Choroid plexus epithelial cell (primary cell): ENCODE measurements around the gene KIAA0232.
"Not testable (repeated sequence)": the region's sequence is repeated elsewhere in the genome, so short reads cannot be mapped to it uniquely, and the experiment has no call there.

Experiments
- DNase-seq: peaks from one replicate; pipeline ENCODE4 v3.0.0-alpha.2; 2010; ENCODE audit warnings: low read depth
- H3K4me3 ChIP-seq: 2 replicates; pipeline ENCODE4 v1.5.1; 2011; ENCODE audit warnings: low read depth, mild to moderate bottlenecking, control low read depth, low read length, moderate library complexity
- TF ChIP-seq, protein P1 (sequence below): conservative IDR thresholded peaks from 2 replicates; pipeline ENCODE4 v1.5.1; 2011; ENCODE audit warnings: low read depth, mild to moderate bottlenecking, control low read depth, inconsistent platforms, low read length, moderate library complexity

KIAA0232 gene

DNA sequence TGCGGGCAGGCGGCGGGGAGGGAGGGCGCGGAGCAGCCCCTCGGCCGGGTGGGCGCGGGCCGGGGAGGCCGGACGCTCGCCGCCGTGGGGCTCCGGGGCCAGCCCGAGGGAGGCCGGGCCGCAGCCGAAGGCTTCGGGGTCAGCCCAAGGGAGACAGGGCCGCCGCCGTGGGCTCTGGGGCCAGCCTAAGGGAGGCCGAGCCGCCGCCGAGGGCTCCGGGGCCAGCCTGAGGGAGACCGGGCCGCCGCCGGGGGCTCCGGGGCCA lies 251 bp downstream of the KIAA0232 start:
- no peak for DNase-seq
- TF ChIP-seq, protein P1, sequence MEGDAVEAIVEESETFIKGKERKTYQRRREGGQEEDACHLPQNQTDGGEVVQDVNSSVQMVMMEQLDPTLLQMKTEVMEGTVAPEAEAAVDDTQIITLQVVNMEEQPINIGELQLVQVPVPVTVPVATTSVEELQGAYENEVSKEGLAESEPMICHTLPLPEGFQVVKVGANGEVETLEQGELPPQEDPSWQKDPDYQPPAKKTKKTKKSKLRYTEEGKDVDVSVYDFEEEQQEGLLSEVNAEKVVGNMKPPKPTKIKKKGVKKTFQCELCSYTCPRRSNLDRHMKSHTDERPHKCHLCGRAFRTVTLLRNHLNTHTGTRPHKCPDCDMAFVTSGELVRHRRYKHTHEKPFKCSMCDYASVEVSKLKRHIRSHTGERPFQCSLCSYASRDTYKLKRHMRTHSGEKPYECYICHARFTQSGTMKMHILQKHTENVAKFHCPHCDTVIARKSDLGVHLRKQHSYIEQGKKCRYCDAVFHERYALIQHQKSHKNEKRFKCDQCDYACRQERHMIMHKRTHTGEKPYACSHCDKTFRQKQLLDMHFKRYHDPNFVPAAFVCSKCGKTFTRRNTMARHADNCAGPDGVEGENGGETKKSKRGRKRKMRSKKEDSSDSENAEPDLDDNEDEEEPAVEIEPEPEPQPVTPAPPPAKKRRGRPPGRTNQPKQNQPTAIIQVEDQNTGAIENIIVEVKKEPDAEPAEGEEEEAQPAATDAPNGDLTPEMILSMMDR, result no peak
- peak overlapping the region; percentile 91 for H3K4me3 ChIP-seq

DNA sequence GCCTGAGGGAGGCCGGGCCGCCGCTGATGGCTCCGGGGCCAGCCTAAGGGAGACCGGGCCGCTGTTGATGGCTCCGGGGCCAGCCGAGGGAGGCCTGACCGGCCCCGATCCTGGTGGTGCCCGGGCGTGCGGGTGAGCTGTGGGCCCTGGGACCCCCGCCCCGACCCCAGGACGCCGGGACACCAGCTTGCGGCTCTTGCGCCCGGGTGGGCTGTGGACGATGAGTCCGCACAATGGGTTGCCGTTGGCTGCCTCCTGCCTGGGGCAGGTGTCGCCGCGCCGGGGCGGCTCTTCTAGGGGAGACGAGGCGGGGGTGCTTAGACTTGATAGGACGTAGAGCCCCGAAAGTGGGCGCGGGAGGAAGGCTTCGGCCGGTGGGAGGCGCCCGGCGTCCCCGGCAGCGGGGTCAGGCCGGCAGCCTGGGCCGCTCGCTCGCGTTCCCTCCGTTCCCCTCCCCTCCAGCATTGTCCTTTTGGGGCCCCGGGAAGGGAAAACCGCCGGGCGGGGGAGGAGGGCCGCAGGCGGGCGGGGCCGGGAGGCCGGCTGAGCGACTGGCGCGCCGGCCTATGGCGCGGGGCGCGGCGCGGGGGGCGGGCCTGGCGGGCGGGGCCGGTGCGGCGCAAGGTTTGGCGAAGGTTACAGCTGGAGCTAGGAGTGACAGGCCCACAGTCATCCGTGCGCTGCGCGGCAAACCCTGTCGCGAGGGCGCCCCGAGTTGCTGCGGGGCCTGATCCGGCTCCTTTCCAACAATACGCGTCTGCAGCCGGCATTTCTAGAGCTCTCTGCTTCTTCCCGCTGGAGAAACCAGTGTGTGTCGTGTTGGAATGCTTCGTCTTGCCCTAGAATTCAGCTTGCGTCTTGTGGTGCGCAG lies 819 bp downstream of the KIAA0232 start:
- DNase-seq, result peak; percentile 87
- TF ChIP-seq, protein P1, result no peak
- H3K4me3 ChIP-seq, result peak overlapping the region; percentile 91

DNA sequence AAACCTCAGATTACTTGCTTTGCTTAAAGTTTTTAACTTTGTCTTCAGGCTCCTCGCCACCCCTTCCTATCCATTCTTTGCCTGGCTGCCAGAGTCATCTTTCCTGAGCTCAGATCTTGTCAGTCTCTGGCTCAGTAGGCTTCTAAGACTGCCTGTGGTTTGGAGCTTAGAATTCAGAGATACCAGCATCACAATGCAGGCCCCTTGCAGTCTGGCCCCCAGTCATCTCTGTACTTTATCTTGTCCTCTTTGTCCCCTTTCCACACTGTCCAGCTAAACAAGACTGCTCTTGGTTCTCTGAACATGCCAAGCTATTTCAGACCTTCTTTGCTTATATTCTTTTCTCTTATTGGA lies 3.0 kb downstream of the KIAA0232 start:
- H3K4me3 ChIP-seq, result no peak overlapping the region
- TF ChIP-seq, protein P1, result no peak
- no peak for DNase-seq

DNA sequence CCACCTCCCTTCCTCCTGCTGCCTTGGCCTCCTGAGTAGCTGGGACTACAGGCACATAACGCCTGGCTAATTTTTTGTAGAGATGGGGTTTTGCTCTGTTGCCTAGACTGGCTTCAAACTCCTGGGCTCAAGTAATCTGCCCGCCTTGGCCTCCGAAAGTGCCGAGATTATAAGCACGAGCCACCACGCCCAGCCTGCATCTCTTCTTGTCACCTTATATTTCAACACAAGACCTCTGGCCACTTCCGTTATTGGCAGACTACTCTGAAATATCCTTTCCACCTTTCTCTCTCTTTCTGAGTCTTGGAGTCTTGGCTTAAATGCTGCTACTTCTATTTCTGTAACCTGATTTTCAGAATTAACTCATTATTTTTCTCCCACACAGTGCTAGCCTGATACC lies 5.6 kb downstream of the KIAA0232 start:
- no peak for DNase-seq
- TF ChIP-seq, protein P1, result no peak

DNA sequence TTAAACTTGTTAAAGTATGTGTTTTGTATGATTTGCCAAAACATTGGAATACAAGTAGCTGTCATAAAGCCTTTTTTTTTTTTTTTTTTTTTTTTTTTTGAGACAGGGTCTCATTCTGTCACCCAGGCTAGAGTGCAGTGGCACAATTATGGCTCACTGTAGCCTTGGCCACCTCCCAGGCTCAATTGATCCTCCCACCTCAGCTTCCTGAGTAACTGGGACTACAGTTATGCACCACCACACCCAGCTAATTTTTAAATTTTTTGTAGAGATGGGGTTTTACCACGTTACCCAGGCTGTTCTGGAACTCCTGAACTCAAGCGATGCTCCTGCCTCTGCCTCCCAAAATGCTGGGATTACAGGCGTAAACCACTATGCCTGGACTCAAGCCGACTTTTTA lies 8.7 kb downstream of the KIAA0232 start:
- not testable (repeated sequence) for DNase-seq, H3K4me3 ChIP-seq

More for the DNA sequence above, 5.6 kb downstream of the KIAA0232 start:
- H3K4me3 ChIP-seq, result no peak overlapping the region

DNA sequence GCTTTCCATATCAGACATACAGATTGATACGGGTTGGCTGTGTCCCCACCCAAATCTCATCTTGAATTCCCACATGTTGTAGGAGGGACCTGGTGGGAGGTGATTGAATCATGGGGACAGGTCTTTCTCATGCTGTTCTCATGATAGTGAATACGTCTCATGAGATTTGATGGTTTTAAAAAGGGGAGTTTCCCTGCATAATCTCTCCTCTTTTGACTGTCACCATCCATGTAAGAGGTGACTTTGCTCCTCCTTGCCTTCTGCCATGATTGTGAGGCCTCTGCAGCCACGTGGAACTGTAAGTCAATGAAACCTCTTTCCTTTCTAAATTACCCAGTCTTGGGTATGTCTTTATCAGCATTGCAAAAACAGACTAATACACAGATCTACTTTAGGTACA lies 9.3 kb downstream of the KIAA0232 start:
- DNase-seq, result not testable (repeated sequence)

DNA sequence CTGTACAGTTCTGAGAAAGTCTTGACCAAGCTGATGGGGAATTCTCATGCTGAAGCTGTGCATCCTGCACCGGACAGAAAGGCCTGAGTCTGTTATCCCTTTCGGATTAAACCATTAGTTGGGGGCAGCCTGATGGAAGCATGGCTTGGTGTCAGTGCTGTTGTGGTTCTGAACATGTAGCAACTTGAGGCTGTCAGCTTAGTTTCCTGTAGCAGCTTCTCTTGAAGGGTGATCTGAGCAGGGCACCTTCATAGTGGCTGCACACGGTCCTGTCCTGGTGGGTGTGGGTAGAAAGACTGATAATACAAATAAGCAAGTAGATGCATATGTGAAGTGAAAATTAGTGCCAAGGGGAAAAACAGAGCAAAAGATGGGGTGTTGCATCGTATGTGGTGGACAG lies 11.7 kb downstream of the KIAA0232 start:
- no peak overlapping the region for H3K4me3 ChIP-seq

More for the DNA sequence above, 9.3 kb downstream of the KIAA0232 start:
- H3K4me3 ChIP-seq, result not testable (repeated sequence)

DNA sequence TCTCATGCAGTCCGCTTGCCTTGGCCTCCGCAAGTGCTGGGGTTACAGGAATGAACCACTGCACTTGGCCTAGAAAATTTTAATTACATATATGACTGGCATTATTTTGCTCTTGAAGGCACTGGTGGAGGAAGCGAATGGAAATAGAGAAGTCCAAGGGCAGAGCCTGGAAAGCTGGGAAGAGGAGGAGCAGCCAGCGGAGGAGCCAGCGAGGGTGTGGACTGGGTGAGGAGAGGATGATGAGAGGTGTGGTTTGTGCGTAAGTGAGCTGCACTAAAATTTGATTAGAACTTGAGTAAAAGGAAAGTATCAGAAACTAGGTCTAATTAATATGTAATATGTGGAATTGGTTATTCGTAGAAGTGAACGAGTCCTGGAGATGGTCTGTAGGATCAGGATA lies 13.3 kb downstream of the KIAA0232 start:
- TF ChIP-seq, protein P1, result no peak

More for the DNA sequence above, 11.7 kb downstream of the KIAA0232 start:
- TF ChIP-seq, protein P1, result no peak
- DNase-seq, result no peak

DNA sequence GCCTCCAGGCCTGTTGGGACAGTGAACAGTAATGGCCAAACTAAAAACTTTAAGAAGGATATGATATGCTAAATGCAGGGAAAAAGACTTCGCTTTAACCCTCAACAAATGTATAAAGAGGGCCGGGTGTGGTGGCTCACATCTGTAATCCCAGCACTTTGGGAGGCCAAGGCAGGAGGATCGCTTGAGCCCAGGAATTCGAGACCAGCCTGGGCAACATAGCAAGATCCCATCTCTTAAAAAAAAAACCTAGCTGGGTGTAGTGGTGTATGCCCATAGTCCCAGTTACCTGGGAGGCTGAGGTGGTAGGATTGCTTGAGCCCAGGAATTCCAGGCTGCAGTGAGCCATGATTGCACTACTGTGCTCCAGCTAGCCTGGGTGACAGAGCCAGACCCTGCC lies 14.8 kb downstream of the KIAA0232 start:
- DNase-seq, H3K4me3 ChIP-seq: not testable (repeated sequence)

More for the DNA sequence above, 13.3 kb downstream of the KIAA0232 start:
- DNase-seq, result no peak
- no peak overlapping the region for H3K4me3 ChIP-seq
